ENCODE measurements around the gene HDLBP. TPM values are rescaled to one million over a fixed set of nuclear protein-coding genes. Genes with fewer than 3 reads are reported as not detected.

Gene HDLBP
- total RNA-seq, 1 donor from 2014 or later: 839 TPM

GRCh38 chr2:241228860-241229516, 86.5 kb downstream of the HDLBP start:
- no peaks in the 10 kb centered on the region for H3K9me3 Mint-ChIP-seq (ENCODE audit: unreplicated experiment)
- H3K36me3 Mint-ChIP-seq (ENCODE audit: unreplicated experiment): peaks cover 50% of the 10 kb centered on the region
- H3K27ac Mint-ChIP-seq (ENCODE audit: unreplicated experiment): no peak overlapping the region
- TF ChIP-seq CTCF (IDR thresholded peaks at IDR 0.05): no peak
- no peak for DNase-seq (ENCODE audit: extremely low spot score, unreplicated experiment)
- H3K4me1 Mint-ChIP-seq (ENCODE audit: unreplicated experiment): peaks cover 13% of the 10 kb centered on the region
- no peaks in the 10 kb centered on the region for H3K27me3 Mint-ChIP-seq (ENCODE audit: unreplicated experiment)
- no peak overlapping the region for H3K4me3 Mint-ChIP-seq (ENCODE audit: unreplicated experiment)

DNA sequence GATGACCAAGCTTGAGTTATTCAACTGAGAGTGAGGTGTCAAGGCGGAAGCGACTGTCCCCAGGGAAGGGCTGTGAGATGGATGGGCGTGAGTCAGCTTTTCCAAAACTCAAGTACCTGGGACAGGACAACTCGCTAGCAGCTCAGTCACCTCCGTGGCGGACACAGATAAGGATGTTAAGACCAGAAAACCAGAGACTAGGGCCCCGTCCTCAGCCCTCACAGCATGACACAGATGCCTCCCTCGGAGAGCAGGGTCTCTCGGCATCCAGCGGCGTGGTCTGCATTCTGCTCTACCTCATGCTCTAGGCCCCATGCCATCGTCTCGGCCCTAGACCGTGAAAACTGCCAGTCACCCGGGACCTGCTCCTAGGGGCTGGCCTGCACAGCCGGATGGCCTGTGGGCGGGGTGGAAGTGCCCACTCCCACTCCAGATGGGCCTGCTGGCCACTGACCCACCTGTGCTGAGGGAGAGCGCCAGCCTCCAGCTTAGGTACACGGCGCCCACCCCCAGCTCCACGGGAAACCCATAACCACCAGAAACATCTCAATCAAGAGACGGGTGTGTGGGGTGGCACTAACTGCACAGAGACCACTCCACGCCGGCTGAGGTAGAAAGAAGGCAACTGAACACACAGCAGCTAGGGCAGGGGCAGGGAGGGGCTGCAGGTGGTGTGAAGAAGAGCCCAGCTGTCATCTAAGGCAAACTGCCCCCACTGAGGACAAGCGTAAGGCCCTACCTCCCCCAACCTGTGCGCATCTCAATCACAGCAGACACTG, 87.2 kb downstream of the HDLBP start:
- no peak for DNase-seq (ENCODE audit: extremely low spot score, unreplicated experiment)
- peaks cover 45% of the 10 kb centered on the region for H3K36me3 Mint-ChIP-seq (ENCODE audit: unreplicated experiment)
- no peaks in the 10 kb centered on the region for H3K27me3 Mint-ChIP-seq (ENCODE audit: unreplicated experiment)
- peaks cover 14% of the 10 kb centered on the region for H3K4me1 Mint-ChIP-seq (ENCODE audit: unreplicated experiment)
- H3K4me3 Mint-ChIP-seq (ENCODE audit: unreplicated experiment): no peak overlapping the region
- no peak for TF ChIP-seq CTCF (IDR thresholded peaks at IDR 0.05)
- H3K27ac Mint-ChIP-seq (ENCODE audit: unreplicated experiment): peak overlapping the region; percentile 2
- no peaks in the 10 kb centered on the region for H3K9me3 Mint-ChIP-seq (ENCODE audit: unreplicated experiment)

DNA sequence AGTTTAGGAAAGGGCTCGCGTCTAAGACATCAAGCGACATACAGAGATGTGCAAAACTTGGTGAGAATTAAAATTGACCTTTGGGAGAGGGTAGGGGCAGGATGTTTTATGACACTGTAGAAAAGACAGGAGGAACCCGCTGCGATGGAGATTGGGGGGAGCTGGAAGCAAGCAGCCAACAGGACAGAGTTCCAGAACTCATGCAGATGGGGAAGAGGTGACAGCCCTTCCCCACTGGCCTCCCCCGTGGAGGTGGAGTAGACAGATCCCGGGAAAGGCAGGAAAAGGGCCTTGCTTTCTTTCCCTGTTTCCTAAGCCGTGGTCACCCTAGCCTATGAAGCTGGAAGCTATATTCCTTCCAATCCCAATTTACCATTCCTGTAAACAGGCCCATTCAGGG, 87.9 kb downstream of the HDLBP start:
- Mint-ChIP-seq H3K4me1 (ENCODE audit: unreplicated experiment) (peaks cover 13% of the 10 kb centered on the region), H3K9me3 (ENCODE audit: unreplicated experiment) (no peaks in the 10 kb centered on the region), H3K36me3 (ENCODE audit: unreplicated experiment) (peaks cover 40% of the 10 kb centered on the region), H3K27me3 (ENCODE audit: unreplicated experiment) (no peaks in the 10 kb centered on the region), H3K27ac (ENCODE audit: unreplicated experiment) (peak overlapping the region; percentile 34), H3K4me3 (ENCODE audit: unreplicated experiment) (no peak overlapping the region)
- no peak for DNase-seq (ENCODE audit: extremely low spot score, unreplicated experiment)
- no peak for TF ChIP-seq CTCF (IDR thresholded peaks at IDR 0.05)

- H3K4me1 Mint-ChIP-seq (ENCODE audit: unreplicated experiment): peaks cover 12% of the 10 kb centered on the region
- DNase-seq (ENCODE audit: extremely low spot score, unreplicated experiment): no peak
- H3K4me3 Mint-ChIP-seq (ENCODE audit: unreplicated experiment): no peak overlapping the region
- peaks cover 34% of the 10 kb centered on the region for H3K36me3 Mint-ChIP-seq (ENCODE audit: unreplicated experiment)
- no peaks in the 10 kb centered on the region for H3K9me3 Mint-ChIP-seq (ENCODE audit: unreplicated experiment)
- H3K27ac Mint-ChIP-seq (ENCODE audit: unreplicated experiment): peak overlapping the region; percentile 34
- no peaks in the 10 kb centered on the region for H3K27me3 Mint-ChIP-seq (ENCODE audit: unreplicated experiment)
- TF ChIP-seq CTCF (IDR thresholded peaks at IDR 0.05): no peak
Measured at GRCh38 chr2:241226723-241227572, 88.5 kb downstream of the HDLBP start.

All from osteocyte (in vitro differentiated cells).